COR-L47 (cell line): ENCODE measurements around the gene NAV2.
"Not testable (repeated sequence)": the region's sequence is repeated elsewhere in the genome, so short reads cannot be mapped to it uniquely, and the experiment has no call there.

Source experiments
- DNase-seq: peaks from one replicate; lab custom pipeline; 2025; lab: John Stamatoyannopoulos, UW

NAV2 gene

DNA sequence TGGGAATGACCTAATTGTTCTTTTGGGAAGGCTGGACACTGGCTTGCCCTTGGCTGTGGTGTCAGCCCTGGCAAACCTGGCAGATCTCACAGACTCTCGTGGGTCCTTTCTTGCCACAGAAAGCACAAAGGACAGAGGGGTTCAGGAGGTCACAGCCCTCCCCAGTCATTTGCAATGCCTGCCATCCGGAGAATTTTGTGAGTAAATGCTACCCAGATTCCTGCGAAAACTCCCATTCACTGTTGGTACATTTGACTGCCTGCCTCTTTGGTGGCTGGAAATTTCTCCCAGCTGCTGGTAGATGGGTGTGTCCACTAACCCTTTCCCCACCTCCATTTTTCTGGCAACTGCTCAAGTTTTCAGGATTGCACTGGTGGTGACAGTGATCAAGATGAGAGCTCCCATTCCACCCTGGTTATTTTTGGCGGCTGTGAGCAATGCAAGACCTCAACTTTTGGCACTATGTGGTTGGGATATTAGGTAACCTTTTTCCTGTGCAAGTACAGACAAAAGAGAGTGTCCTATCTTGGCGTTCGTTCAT is 155.7 kb downstream of the NAV2 start:
- DNase-seq = peak; percentile 78

DNA sequence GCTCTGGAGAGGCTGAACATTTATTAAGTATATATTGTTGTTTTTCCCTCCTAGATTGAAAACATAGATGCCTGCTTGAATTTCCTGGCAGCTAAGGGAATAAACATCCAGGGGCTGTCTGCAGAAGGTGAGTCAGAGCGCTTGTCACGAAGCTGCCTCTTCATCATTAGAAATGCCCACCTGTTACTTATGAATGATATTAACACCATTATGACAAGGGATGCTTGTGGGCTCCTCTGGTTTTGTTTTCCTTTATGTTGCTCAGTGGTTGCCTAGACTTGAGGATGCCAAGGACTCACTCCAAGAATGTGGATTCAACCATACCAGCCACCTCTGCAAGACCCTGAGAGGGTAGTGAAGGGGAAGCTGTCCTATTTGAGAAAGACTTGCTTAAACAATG is 156.2 kb downstream of the NAV2 start:
- DNase-seq = no peak

DNA sequence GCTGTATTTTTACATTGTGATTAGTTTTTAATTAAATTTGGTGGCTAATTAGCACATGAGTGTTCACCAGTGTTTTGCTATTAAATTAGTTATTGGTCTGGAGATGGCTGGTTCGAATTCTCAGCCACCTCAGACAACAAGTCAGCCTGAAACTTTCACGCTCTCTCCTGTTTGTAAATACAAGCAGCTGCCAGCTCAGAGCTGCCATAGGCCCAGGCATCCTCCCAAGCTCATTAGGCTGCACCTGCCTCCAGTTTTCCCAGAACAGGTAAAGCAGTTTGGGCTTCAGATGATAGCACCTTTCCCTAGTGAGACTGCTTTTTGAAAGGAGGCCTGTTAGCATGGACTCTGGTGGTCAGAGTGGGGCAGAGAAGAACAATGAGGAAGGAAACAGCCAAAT is 156.8 kb downstream of the NAV2 start:
- DNase-seq = peak; percentile 59

DNA sequence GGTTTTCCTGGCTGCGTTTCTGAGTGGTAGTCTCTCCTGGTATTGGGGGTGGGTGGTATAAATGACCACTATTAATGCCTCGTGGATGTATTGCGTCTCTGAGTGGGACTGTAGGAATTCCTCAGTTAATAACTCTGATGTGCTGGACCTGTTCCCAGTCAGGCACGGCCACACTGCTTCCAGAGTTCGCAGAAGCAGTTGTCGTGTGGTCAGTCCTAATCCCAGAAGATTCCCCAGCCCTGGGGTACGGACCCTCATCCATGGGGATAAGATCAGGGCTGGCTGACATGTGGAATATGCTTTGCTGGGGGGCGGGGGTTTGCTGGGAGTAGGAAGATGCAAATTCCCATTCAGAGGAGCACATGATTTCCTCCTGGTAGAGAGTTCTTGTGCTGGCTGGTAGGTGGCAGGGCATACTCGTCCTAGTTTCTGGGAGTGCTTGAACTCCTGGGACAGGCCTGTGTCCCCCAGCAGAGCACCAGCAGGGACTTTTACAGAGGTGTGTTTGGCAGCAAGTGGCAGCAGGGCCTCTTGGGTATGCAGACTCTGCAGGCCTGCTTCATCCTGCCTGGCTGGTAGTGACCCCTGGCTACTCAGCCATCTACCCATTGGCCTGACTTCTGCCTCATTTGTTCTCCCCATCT is 157.4 kb downstream of the NAV2 start:
- no peak for DNase-seq

DNA sequence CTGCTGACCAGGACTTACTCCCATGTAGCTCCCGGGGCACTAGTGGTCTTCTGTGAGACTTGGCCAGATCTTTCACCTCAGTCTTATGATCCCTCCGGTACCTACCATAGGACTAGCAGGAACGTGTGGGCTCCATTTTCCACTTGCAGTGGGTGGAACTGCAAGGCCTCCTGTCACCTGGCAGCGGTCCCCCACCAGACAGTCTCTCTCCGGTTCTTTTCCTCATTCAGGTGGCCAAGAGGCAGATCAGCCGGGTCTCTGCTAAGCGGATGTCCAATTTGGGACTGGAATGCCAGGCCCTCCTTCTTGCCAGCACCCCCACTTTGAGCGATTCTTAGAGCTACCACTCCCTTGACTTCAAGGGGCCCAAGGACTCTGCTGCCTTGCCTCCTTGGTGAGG is 158.9 kb downstream of the NAV2 start:
- DNase-seq = no peak

DNA sequence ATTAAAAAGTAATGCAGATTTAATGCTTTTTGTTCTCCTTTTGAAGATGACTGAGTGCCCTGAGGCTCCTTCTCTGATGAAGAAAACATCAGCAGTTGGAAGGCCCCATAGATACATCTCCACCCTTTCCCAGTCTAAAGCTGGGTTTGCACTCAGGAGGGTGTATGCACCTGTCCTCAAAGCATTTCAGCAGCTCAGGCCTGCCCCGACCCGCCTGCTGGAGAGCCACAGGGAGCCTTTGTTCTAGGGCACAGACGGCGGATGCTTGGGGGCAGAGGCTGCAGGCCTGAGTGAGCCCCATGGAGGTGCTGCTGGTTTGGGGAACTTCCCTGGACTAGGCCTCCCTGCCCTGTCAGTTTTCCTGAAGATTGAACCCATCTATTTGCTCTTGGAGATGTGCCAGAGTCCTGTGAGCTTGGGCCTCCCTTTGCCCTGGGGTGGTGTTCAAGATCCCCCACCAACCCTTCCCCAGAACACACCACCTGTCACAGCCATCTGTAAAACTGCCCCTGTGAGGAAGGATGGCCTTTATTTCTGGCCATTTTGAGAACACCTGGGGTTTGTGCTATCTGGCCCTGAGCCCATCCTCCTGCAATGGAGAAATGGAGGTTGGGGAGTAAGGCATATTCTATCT is 160.0 kb downstream of the NAV2 start:
- DNase-seq = peak; percentile 79

DNA sequence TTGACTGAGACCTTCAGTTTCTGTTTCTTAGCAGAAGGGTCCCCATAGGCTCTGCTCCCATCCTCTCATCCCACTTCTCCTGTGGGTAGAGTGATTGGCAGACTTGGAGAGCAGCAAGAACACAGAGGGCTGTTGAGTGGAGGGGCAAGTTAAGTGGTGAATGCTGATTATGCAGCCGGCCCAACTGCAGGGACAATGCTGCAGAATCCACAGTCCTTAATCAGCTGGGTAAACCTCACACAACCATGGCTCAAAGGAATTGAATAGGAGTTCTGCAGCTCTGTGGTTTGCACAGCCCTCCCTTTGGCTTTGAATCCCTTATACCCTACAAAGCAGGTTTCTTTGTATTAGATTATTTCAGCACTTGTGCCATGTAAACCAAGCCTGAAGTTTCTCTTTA is 161.1 kb downstream of the NAV2 start:
- no peak for DNase-seq

DNA sequence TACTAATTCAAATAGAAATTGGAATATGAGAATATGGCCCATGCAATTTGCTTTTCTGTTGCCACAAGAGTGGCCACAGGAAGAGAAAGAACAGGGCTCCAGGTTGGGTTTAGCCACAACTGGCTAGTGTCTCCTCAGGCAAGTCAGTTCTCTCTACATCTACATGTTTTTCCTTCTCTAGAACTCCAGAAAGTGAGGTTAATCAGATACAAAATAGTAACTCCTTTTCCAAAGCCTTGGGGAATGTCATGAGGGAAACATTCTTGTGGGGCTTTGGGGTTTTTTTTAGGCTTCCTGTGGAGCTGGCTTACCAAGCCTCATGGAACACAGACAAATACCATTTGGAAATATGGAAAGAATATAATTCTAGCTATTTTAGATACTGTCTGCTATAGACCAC is 161.6 kb downstream of the NAV2 start:
- DNase-seq = no peak

DNA sequence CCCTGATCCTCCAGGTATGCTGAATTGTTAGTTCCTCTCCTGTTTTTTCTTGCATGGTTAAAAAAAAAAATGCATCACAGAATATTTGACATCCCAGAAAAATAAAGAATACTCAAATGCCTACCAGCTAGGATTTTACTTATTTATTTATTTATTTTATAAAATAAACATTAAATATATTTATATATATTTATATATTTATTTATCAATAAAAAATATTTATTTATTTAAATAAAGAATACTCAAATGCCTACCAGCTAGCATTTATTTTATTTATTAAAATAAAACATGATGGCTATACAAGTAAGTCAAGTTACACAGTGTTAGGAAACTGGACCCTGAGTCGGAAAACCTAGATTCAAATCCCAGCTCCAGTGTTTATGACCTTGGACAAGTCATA is 164.1 kb downstream of the NAV2 start:
- no peak for DNase-seq

DNA sequence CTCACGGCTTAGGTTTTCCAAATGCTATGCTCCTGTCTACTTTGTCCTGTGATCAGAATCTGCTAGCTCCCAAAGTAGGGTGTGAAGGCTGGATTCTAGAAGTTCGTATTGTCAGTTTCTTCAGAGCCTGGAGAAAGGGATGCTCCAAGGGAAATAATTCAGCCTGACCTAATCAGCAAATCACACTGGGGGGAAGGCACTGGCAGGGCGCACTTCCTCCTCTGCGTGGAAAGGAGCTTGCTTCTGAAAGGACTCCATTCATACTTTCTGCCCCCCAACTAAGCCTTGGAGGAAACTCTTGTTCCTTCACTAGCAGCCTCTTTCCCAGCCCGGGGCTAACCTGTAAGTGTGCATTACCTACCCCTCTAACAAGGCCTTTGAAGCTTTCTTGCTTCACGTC is 165.9 kb downstream of the NAV2 start:
- DNase-seq = no peak

DNA sequence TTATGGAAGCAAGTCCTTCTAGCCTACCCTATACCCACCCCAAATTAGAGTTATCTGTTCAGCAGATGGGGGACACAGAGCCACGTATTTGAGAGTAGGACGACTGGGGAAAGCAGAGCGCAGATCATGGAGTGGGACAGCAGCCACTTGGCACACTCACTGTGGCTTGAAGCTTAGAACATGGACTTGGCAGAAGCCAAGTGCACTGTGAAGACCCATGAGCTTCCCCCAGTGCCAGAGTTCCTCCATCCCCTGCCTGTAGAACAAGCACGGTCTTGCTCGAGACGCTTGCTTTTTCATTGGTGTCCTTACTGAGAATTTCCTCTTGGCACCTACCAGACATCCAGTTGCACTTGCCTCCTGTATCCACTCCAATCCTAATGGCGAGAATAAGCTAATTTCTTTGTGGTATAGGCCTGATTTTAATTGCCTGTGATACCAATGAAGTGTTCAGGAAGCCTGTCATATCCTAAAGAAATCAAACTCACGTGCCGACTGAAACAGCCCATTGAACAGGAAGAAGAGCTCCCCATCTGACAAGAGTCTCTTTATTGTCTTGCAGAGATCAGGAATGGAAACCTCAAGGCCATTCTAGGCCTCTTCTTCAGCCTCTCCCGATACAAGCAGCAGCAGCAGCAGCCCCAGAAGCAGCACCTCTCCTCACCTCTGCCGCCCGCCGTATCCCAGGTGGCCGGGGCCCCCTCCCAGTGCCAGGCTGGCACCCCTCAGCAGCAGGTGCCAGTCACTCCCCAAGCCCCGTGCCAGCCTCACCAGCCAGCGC is 166.9 kb downstream of the NAV2 start:
- DNase-seq = no peak

DNA sequence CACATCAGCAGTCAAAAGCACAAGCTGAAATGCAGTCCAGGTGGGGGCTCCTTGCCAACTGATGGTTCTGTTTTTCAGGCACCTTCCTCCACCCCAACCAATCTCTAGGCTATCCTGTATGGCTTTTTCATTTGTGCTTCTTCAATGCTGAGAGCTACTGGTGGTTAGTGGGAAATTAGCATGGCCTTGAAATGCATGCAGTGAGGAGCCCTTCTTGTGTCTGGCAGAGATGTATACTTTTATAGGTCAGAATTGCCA is 167.4 kb downstream of the NAV2 start:
- no peak for DNase-seq

DNA sequence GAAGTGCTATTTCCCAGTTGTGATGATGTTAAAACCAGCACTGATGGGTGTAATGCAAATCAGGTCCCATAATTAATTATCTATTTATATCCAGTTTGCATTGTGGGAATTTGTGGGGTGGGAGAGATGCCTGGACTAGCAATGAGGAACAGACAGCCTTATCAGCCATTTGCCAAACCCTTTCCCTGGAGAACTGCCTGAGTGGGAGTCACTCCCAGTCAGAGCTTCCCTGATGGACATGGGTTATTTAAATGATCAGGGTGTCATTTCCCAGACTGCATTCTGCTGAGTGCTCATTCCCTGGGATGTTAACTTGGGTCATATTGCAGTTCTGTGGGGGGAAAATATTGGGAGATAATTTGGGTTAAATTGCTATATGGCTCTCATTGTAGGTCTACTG is 168.5 kb downstream of the NAV2 start:
- no peak for DNase-seq

DNA sequence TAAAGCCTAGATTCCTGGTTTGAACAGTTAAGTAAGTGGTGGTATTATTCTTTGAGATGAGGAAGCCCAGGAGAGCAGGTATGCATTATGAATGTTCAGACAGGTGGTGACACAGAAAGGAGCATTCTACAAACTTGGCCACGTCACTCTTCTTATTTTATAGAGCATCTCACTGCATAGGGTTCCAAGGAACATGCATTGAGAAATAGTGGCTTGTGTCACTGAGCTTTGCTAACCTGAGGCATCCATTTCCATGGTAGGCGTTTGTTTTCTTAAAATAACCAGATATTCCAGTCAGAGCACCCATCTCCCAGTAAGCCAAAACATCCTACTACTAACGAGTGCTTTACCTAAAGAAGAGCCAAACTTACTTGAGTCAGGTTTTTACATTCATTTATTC is 169.7 kb downstream of the NAV2 start:
- DNase-seq = no peak

DNA sequence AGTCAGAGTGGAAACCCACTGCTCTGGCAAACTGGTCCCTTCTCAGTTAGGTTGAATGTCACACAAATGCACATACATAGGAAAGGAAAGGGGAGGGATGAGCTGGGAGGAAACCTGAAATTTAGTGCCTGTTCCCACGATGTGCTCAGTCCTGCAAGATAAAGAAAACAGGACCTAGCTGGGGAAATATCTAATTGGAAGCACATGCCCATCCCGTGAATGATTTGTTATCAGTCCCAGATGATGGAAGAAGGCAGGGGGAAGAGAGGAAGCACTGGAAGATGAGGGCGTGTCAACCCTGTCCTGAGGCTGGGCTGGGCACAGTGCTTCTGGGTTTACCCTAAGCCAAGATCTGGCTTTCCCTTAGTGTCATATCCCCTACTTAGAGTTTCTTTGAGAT is 173.9 kb downstream of the NAV2 start:
- no peak for DNase-seq

DNA sequence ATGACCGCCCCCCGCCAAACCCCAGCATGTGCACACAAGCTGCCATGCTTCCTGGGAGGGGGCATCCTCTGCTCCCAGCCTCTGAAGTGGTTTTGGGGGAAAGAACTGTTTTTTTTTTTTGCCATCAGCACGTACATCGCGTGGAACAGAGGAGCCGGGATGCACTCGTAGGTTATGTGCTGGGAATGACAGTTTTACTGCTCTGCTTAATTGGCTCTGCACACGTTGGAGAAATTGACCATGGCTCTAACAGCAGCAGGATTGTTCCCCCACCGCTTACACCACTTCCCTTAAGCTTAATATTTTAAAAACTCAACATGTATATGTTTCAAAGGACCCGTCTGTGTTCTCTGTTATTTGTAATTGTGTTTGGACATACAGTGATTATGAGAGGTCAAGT is 175.2 kb downstream of the NAV2 start:
- DNase-seq = no peak

DNA sequence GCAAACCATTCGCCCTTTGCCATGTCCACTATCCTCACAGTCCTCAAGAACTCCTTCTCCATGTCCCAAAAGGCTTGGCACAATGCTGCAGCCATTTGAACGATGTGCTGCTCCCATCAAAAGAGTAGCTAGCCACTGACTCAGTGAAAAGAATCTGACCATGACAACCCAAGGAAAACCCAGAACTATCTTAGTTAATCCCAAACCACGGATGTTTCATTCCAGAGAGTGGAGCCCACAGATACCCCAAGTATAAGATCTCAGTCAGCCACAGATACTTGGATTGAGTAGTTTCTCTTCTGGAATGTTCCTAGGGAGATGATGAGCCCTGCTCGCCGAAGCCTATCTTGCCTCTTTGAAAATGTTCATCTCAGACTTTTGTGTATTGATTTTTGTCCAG is 176.9 kb downstream of the NAV2 start:
- no peak for DNase-seq

DNA sequence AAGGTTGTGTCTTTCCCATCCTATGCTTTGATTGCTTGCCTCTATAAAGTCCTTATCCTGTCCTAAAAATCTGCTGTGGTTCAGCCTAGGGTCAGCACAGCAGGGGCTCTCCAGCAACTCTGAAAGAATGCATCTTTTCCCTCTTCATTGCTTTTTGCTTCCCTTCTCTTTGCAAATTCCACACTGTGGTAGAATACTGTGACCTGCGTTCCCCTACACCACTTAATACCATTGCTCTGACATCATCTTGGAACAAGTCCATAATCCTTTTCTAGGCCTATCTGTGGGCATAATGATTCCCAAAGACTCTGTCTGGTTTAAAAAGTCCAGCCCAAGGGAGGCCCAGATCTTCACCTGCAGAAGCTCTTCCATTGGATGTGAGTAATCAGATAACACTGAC is 177.7 kb downstream of the NAV2 start:
- no peak for DNase-seq

DNA sequence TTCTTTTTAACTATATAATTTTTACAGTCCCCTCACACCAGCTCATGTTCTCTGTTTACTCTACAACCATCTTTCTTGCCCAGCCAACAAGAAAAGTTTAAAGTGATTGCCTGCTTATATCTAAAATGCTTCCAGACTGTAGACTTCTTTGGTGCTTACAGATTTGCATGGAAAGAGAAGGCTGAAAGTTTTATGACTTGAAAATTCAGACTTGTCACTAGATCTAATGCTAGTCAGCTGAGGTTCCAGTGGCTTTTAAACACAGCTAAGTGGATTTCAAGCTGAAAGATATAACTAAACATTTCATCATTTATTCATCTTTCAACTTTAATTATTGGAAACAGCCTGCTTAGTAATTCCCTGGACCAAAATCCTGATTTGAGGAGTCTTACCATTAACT is 178.4 kb downstream of the NAV2 start:
- no peak for DNase-seq

DNA sequence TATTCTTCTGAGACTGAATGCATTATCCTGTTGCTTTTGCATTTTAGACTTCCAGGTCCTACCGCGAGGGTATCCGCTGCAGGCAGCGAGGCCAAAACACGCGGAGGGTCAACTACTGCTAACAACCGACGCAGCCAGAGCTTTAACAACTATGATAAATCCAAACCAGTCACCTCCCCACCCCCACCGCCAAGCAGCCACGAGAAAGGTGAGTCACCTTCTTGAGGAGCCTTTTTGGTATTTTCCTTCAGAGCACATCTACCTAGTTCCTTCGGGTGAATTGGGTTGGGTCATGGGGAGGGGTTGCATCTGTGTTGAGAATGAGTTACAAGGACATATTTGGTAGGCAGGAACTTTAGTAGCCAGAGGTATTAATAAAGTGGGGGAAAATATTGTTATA is 179.8 kb downstream of the NAV2 start:
- no peak for DNase-seq

DNA sequence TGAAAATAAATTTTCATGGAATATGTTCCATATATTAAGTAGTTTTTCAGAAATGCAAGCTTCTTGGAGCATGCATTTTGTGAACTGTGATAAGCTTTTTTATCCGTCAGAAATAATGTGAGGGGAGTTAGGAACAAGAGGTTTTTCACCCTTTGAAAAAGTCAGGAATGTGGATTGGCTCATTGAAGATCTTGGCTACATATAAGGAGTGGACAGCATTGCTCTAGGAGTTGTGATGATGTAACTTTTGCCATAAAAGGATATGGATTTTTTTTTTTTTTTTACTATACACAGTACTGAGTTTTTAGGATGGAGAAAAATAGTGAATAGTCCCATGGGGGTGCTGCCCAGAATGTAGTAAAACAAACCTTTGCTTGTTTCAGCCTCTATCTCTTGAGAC is 180.2 kb downstream of the NAV2 start:
- no peak for DNase-seq

DNA sequence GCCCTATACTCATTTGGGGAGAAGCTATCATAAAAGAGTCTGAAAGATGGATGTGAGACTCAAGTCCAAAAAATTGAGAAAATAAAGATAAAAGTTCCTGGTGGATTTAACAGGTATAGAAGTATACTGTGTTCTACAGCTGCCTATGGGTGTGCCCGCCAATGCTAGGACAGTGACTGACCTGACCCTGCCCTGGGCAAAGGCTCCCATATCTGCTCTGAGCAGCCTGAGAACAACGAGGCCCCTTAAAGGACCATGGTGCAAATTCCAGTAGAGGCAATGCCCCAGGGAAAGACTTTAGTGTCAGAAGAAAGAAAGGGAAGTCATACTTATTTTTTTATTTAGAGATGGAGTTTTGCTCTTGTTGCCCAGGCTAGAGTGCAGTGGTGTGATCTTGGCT is 181.8 kb downstream of the NAV2 start:
- no peak for DNase-seq

DNA sequence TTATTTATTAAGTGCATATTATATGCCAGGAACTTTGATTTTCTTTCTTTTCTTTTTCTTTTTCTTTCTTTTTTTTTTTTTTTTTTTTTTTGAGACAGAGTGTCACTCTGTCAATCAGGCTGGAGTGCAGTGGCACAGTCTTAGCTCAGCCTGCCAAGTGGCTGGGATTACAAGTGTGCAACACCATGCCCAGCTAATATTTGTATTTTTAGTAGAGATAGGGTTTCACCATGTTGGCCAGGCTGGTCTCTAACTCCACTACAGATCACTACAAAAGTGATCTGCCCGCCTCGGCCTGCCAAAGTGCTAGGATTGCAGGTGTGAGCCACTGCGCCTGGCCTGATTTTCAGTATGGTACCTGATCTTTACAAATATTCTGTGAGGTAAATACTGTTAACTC is 182.4 kb downstream of the NAV2 start:
- DNase-seq = not testable (repeated sequence)

DNA sequence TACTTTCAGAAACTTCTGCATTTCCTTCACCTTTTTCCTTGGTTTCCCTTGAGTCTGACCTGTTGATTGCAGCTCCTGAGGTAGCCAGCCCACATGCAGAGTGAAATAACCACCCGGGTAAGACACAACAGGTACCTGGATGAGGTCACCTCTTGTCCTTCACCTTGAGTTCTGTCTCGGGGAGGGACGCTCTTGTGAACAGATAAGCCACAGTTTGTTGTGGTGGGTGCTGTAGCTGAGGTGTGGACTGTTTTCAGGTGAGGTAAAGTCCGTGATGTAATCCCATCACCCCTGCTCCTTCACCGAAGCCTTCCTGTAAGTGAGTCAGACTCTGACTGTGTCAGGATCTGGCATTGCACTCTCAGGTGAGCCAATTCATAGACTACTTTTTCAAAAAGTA is 183.1 kb downstream of the NAV2 start:
- no peak for DNase-seq
